MCF 10A (cell line): Measurements from ENCODE around the gene ZNF134. TPM values are rescaled to one million over a fixed set of nuclear protein-coding genes. Genes with fewer than 3 reads are reported as not detected.
A peak's percentile ranks its signal among the peaks of the same experiment; 100 is the strongest.

Experiments
- BruUV-seq: library from RNA; stranded (reverse); fragments of 400-500 nt; replicated peaks from 2 replicates; lab custom pipeline; 2021; lab: Mats Ljungman, UMichigan
- CTCF ChIA-PET: fragments of 300-600 bp; sonication (Branson Sonifier 250); formaldehyde crosslinking; extraction: SDS; loops from one replicate; lab custom pipeline; 2021; ENCODE audit warnings: antibody characterized with exemption, inconsistent platforms; lab: Yijun Ruan, JAX
- POLR2A ChIA-PET: fragments of 300-600, 350-650 bp; sonication (Branson Sonifier 250); formaldehyde crosslinking; extraction: SDS; loops from one replicate; lab custom pipeline; 2020; ENCODE audit warnings: antibody characterized with exemption, inconsistent platforms; lab: Yijun Ruan, JAX
- DNase-seq: peaks from one replicate; pipeline ENCODE4 v3.0.0-alpha.2; 2018; ENCODE audit not compliant: unreplicated experiment
- H3K27ac Mint-ChIP-seq: one replicate; pipeline ENCODE4 v1.8.0; 2022; ENCODE audit warnings: mild to moderate bottlenecking, low read depth, mixed read lengths; ENCODE audit not compliant: unreplicated experiment
- H3K27me3 Mint-ChIP-seq: one replicate; pipeline ENCODE4 v1.8.0; 2022; ENCODE audit warnings: mixed read lengths; ENCODE audit not compliant: insufficient read depth, unreplicated experiment
- H3K36me3 Mint-ChIP-seq: one replicate; pipeline ENCODE4 v1.8.0; 2022; ENCODE audit warnings: mild to moderate bottlenecking, moderate library complexity, mixed read lengths; ENCODE audit not compliant: insufficient read depth, unreplicated experiment
- H3K4me1 Mint-ChIP-seq: one replicate; pipeline ENCODE4 v1.8.0; 2022; ENCODE audit warnings: mixed read lengths; ENCODE audit not compliant: insufficient read depth, unreplicated experiment
- H3K4me3 Mint-ChIP-seq: one replicate; pipeline ENCODE4 v1.8.0; 2022; ENCODE audit warnings: mild to moderate bottlenecking, moderate library complexity, mixed read lengths; ENCODE audit not compliant: unreplicated experiment
- H3K9me3 Mint-ChIP-seq: one replicate; pipeline ENCODE4 v1.8.0; 2022; ENCODE audit warnings: mixed read lengths; ENCODE audit not compliant: unreplicated experiment
- CTCF ChIP-seq: fragments of 200-600 bp; IDR thresholded peaks from one replicate; pipeline ENCODE4 v1.8.0; 2022; ENCODE audit warnings: antibody characterized with exemption, mild to moderate bottlenecking; ENCODE audit not compliant: unreplicated experiment
- intact Hi-C: fragments of 100-400 bp; cut with micrococcal nuclease; formaldehyde crosslinking; loops from 2 replicates; pipeline ENCODE4 v1.14.1; 2022
- total RNA-seq: library from RNA; stranded (reverse); gene quantifications from 2 replicates; pipeline ENCODE4 v1.2.3, GENCODE V29; 2022

ZNF134 gene
- total RNA-seq, 1 experiment from 2014 or later: 16.4 TPM

GRCh38 chr19:57648331-57649003, 34.4 kb downstream of the ZNF134 start:
- no peak overlapping the region for H3K4me3 Mint-ChIP-seq
- peaks cover 5% of the 10 kb centered on the region for H3K36me3 Mint-ChIP-seq
- intact Hi-C loops: no loop called here
- ChIA-PET CTCF (no interaction called here), POLR2A (interaction anchor here (0.6 to 1.1 kb wide), 2 partner anchors 32 to 161 kb away, joined by 3 read pairs; no protein-coding TSS in a partner anchor)
- H3K27me3 Mint-ChIP-seq: no peaks in the 10 kb centered on the region
- no peak for DNase-seq
- BruUV-seq: no TSS peak
- H3K27ac Mint-ChIP-seq: no peak overlapping the region
- no peak for TF ChIP-seq CTCF
- H3K9me3 Mint-ChIP-seq: peaks cover 33% of the 10 kb centered on the region
- H3K4me1 Mint-ChIP-seq: no peaks in the 10 kb centered on the region

GRCh38 chr19:57651654-57651996, 37.6 kb downstream of the ZNF134 start:
- Mint-ChIP-seq H3K9me3 (peaks cover 45% of the 10 kb centered on the region), H3K4me1 (no peaks in the 10 kb centered on the region), H3K36me3 (peaks cover 5% of the 10 kb centered on the region), H3K27ac (peak overlapping the region; percentile 66), H3K27me3 (no peaks in the 10 kb centered on the region), H3K4me3 (peak overlapping the region; percentile 21)
- no peak for DNase-seq
- no peak for TF ChIP-seq CTCF
- BruUV-seq: no TSS peak
- intact Hi-C loops: no loop called here
- POLR2A ChIA-PET: interaction anchor here (1.5 kb wide), 1 partner anchor 12 kb away, joined by 4 read pairs; no protein-coding TSS in a partner anchor
- CTCF ChIA-PET: interaction anchor here (0.6 to 1.2 kb wide), 4 partner anchors 8 to 868 kb away, joined by 3 to 8 read pairs (median 3); partner anchors contain the start of genes ZBTB45 and ZNF587B

- ChIA-PET CTCF (no interaction called here), POLR2A (no interaction called here)
- no peak for DNase-seq
- intact Hi-C loops: no loop called here
- H3K27me3 Mint-ChIP-seq: no peaks in the 10 kb centered on the region
- H3K9me3 Mint-ChIP-seq: peaks cover 45% of the 10 kb centered on the region
- no peak for TF ChIP-seq CTCF
- no TSS peak for BruUV-seq
- no peaks in the 10 kb centered on the region for H3K4me1 Mint-ChIP-seq
- H3K36me3 Mint-ChIP-seq: peaks cover 5% of the 10 kb centered on the region
- no peak overlapping the region for H3K4me3 Mint-ChIP-seq
- H3K27ac Mint-ChIP-seq: no peak overlapping the region
Observed at GRCh38 chr19:57653689-57654088, 39.6 kb downstream of the ZNF134 start.

GRCh38 chr19:57655443-57655842, 41.4 kb downstream of the ZNF134 start:
- no peak overlapping the region for H3K4me3 Mint-ChIP-seq
- DNase-seq: no peak
- H3K27ac Mint-ChIP-seq: no peak overlapping the region
- H3K9me3 Mint-ChIP-seq: peaks cover 45% of the 10 kb centered on the region
- CTCF ChIA-PET: no interaction called here
- intact Hi-C loops: no loop called here
- H3K27me3 Mint-ChIP-seq: peaks cover 15% of the 10 kb centered on the region
- peaks cover 5% of the 10 kb centered on the region for H3K36me3 Mint-ChIP-seq
- TF ChIP-seq CTCF: no peak
- POLR2A ChIA-PET: interaction anchor here (0.6 to 1.2 kb wide), 3 partner anchors 8 to 184 kb away, joined by 3 to 4 read pairs (median 3); partner anchors contain the start of gene ZNF134
- BruUV-seq: no TSS peak
- H3K4me1 Mint-ChIP-seq: no peaks in the 10 kb centered on the region
